Measurements from ENCODE around the gene STUB1.

The STUB1 gene

GRCh38 chr16:726438-727290 is 46.5 kb downstream of the STUB1 start, which contains the start of the genes CCDC78 and HAGHL:
Gene CCDC78, minus strand, starts transcription at chr16:726443. Its CDS starts 76 bp downstream, at chr16:726367.
Gene HAGHL, plus strand, starts transcription at chr16:727106. Its CDS starts 404 bp downstream, at chr16:727510.
- FAIRE-seq, result no peak

GRCh38 chr16:727291-727977 is 47.2 kb downstream of the STUB1 start:
- no peak for FAIRE-seq

GRCh38 chr16:728131-728889 is 48.1 kb downstream of the STUB1 start:
- no peak for FAIRE-seq

GRCh38 chr16:728890-729744 is 48.9 kb downstream of the STUB1 start:
- no peak for FAIRE-seq

GRCh38 chr16:729768-730665 is 49.8 kb downstream of the STUB1 start:
- FAIRE-seq, result no peak

GRCh38 chr16:730666-731509 is 50.7 kb downstream of the STUB1 start:
- no peak for FAIRE-seq

- no peak for FAIRE-seq
Observed at GRCh38 chr16:732332-732731, 52.1 kb downstream of the STUB1 start.
